ENCODE data around the gene HDHD3.

Gene HDHD3

GRCh38 chr9:113393281-113393680, 16.5 kb upstream of the HDHD3 start:
- no peaks in the 10 kb centered on the region for H4K20me1 ChIP-seq (ENCODE audit: control insufficient read depth, insufficient read depth, low read depth, low read length)
- no peaks in the 10 kb centered on the region for H3K27me3 ChIP-seq (ENCODE audit: control insufficient read depth, low read length)
- TF ChIP-seq CTCF (IDR thresholded peaks at IDR 0.05; ENCODE audit: low read depth, low read length, poor library complexity, severe bottlenecking) = no peak
- no peak for TF ChIP-seq EZH2phosphoT487 (IDR thresholded peaks at IDR 0.05; ENCODE audit: borderline replicate concordance, low read length)
- peaks cover 5% of the 10 kb centered on the region; the same call in 1 of the 2 replicates for H3K36me3 ChIP-seq (ENCODE audit: control insufficient read depth, low read length)
- H3F3A ChIP-seq (ENCODE audit: control insufficient read depth, insufficient read depth) = no peaks in the 10 kb centered on the region
- no peaks in the 10 kb centered on the region for H3K9me3 ChIP-seq (ENCODE audit: control insufficient read depth, insufficient read depth, low read length)
- H3K4me3 ChIP-seq (ENCODE audit: low read length) = no peak overlapping the region
- no peaks in the 10 kb centered on the region for H3K4me1 ChIP-seq (ENCODE audit: control insufficient read depth, low read length)
- H3K4me2 ChIP-seq (ENCODE audit: low read length) = no peak overlapping the region
- no peaks in the 10 kb centered on the region for H3K79me2 ChIP-seq (ENCODE audit: control insufficient read depth, low read length)
- H3K9me2 ChIP-seq (replicated peaks; ENCODE audit: control insufficient read depth, low read length) = no peaks in the 10 kb centered on the region
- no peak overlapping the region for H3K27ac ChIP-seq (ENCODE audit: low read depth, low read length)

GRCh38 chr9:113391917-113392316, 15.1 kb upstream of the HDHD3 start:
- Histone ChIP-seq H3K27me3 (ENCODE audit: control insufficient read depth, low read length) (no peaks in the 10 kb centered on the region), H3K79me2 (ENCODE audit: control insufficient read depth, low read length) (no peaks in the 10 kb centered on the region), H3K9me2 (replicated peaks; ENCODE audit: control insufficient read depth, low read length) (no peaks in the 10 kb centered on the region), H3K4me3 (ENCODE audit: low read length) (no peak overlapping the region), H3K36me3 (ENCODE audit: control insufficient read depth, low read length) (peaks cover 5% of the 10 kb centered on the region; the same call in 1 of the 2 replicates), H3K9me3 (ENCODE audit: control insufficient read depth, insufficient read depth, low read length) (no peaks in the 10 kb centered on the region), H3K4me1 (ENCODE audit: control insufficient read depth, low read length) (no peaks in the 10 kb centered on the region), H4K20me1 (ENCODE audit: control insufficient read depth, insufficient read depth, low read depth, low read length) (no peaks in the 10 kb centered on the region), H3K27ac (ENCODE audit: low read depth, low read length) (no peak overlapping the region), H3K4me2 (ENCODE audit: low read length) (no peak overlapping the region), H3F3A (ENCODE audit: control insufficient read depth, insufficient read depth) (no peaks in the 10 kb centered on the region)
- TF ChIP-seq CTCF (IDR thresholded peaks at IDR 0.05; ENCODE audit: low read depth, low read length, poor library complexity, severe bottlenecking) = no peak
- no peak for TF ChIP-seq EZH2phosphoT487 (IDR thresholded peaks at IDR 0.05; ENCODE audit: borderline replicate concordance, low read length)

GRCh38 chr9:113390192-113390960, 13.6 kb upstream of the HDHD3 start:
- peaks cover 5% of the 10 kb centered on the region; the same call in 1 of the 2 replicates for H3K36me3 ChIP-seq (ENCODE audit: control insufficient read depth, low read length)

More at GRCh38 chr9:113390192-113390960, 13.6 kb upstream of the HDHD3 start:
- no peak overlapping the region for H3K27ac ChIP-seq (ENCODE audit: low read depth, low read length)
- H3K9me2 ChIP-seq (replicated peaks; ENCODE audit: control insufficient read depth, low read length) = no peaks in the 10 kb centered on the region
- H3K27me3 ChIP-seq (ENCODE audit: control insufficient read depth, low read length) = no peaks in the 10 kb centered on the region
- no peaks in the 10 kb centered on the region for H4K20me1 ChIP-seq (ENCODE audit: control insufficient read depth, insufficient read depth, low read depth, low read length)
- H3K9me3 ChIP-seq (ENCODE audit: control insufficient read depth, insufficient read depth, low read length) = no peaks in the 10 kb centered on the region
- no peaks in the 10 kb centered on the region for H3K79me2 ChIP-seq (ENCODE audit: control insufficient read depth, low read length)
- no peak overlapping the region for H3K4me2 ChIP-seq (ENCODE audit: low read length)
- TF ChIP-seq CTCF (IDR thresholded peaks at IDR 0.05; ENCODE audit: low read depth, low read length, poor library complexity, severe bottlenecking) (no peak), EZH2phosphoT487 (IDR thresholded peaks at IDR 0.05; ENCODE audit: borderline replicate concordance, low read length) (no peak)
- no peaks in the 10 kb centered on the region for H3K4me1 ChIP-seq (ENCODE audit: control insufficient read depth, low read length)
- H3K4me3 ChIP-seq (ENCODE audit: low read length) = no peak overlapping the region
- H3F3A ChIP-seq (ENCODE audit: control insufficient read depth, insufficient read depth) = no peaks in the 10 kb centered on the region

Measured in DOHH2 (cell line).